HepG2 (cell line): ENCODE measurements around the gene TSPAN9. TPM values are rescaled to one million over a fixed set of nuclear protein-coding genes. Genes with fewer than 3 reads are reported as not detected.

Experiments used
- CREB3 ChIP-seq: sonication (generic); formaldehyde crosslinking; IDR thresholded peaks from 2 replicates; pipeline ENCODE4 v1.5.0; 2020; ENCODE audit warnings: missing genetic modification reagents
- E2F5 ChIP-seq: sonication (generic); formaldehyde crosslinking; conservative IDR thresholded peaks from 2 replicates; pipeline ENCODE4 v1.4.0; 2020; ENCODE audit warnings: missing genetic modification reagents
- EZH2 ChIP-seq: conservative IDR thresholded peaks from 2 replicates; pipeline ENCODE4 v1.6.1; 2012; ENCODE audit warnings: mild to moderate bottlenecking, low read depth, low read length, moderate library complexity
- FOXK2 ChIP-seq: fragments of 450-650 bp; IDR thresholded peaks from 2 replicates; pipeline ENCODE4 v1.6.1; 2016
- HMGA1 ChIP-seq: sonication (generic); formaldehyde crosslinking; conservative IDR thresholded peaks from 2 replicates; pipeline ENCODE4 v1.4.0; 2020; ENCODE audit warnings: missing genetic modification reagents
- HNRNPL ChIP-seq: fragments of 200-400 bp; formaldehyde crosslinking; IDR thresholded peaks from 2 replicates; pipeline ENCODE4 v1.6.1; 2017; ENCODE audit warnings: mild to moderate bottlenecking, low read depth, low read length
- KDM6A ChIP-seq: IDR thresholded peaks from 2 replicates; pipeline ENCODE4 v1.6.1; 2016; ENCODE audit warnings: low read depth
- NCOR1 ChIP-seq: fragments of 200-600 bp; sonication (generic); IDR thresholded peaks from 2 replicates; pipeline ENCODE4 v1.7.0; 2017; ENCODE audit warnings: antibody characterized with exemption, low read length, borderline replicate concordance
- NFE2L2 ChIP-seq: fragments of 150-350 bp; IDR thresholded peaks from 2 replicates; pipeline ENCODE4 v1.6.1; 2014; ENCODE audit warnings: low read length
- NPAS2 ChIP-seq: sonication (generic); formaldehyde crosslinking; IDR thresholded peaks from 2 replicates; pipeline ENCODE4 v1.8.0; 2022; ENCODE audit warnings: mild to moderate bottlenecking, missing genetic modification reagents, borderline replicate concordance
- PRDM4 ChIP-seq: sonication (generic); formaldehyde crosslinking; IDR thresholded peaks from 2 replicates; pipeline ENCODE4 v1.9.0; 2021; ENCODE audit warnings: missing genetic modification reagents, borderline replicate concordance
- SCMH1 ChIP-seq: sonication (generic); formaldehyde crosslinking; IDR thresholded peaks from 2 replicates; pipeline ENCODE4 v1.9.0; 2021; ENCODE audit warnings: missing genetic modification reagents, mild to moderate bottlenecking, borderline replicate concordance
- SPEN ChIP-seq: sonication (generic); formaldehyde crosslinking; IDR thresholded peaks from 2 replicates; pipeline ENCODE4 v1.5.1; 2020; ENCODE audit warnings: low read depth, mild to moderate bottlenecking, missing genetic modification reagents
- SRF ChIP-seq: IDR thresholded peaks from 2 replicates; pipeline ENCODE4 v1.6.1; 2011; ENCODE audit warnings: mild to moderate bottlenecking, low read depth, low read length, moderate library complexity
- SRSF9 ChIP-seq: fragments of 200-400 bp; formaldehyde crosslinking; IDR thresholded peaks from 2 replicates; pipeline ENCODE4 v1.6.1; 2018; ENCODE audit warnings: borderline replicate concordance, mild to moderate bottlenecking, low read depth, low read length; ENCODE audit not compliant: insufficient read depth, poor library complexity, severe bottlenecking
- TBX3 ChIP-seq: fragments of 450-650 bp; IDR thresholded peaks from 2 replicates; pipeline ENCODE4 v1.6.1; 2017; ENCODE audit warnings: antibody characterized with exemption, mild to moderate bottlenecking, inconsistent platforms, borderline replicate concordance
- THYN1 ChIP-seq: sonication (generic); formaldehyde crosslinking; IDR thresholded peaks from 2 replicates; pipeline ENCODE4 v1.8.1; 2023; ENCODE audit warnings: low read depth, mild to moderate bottlenecking, moderate library complexity, missing genetic modification reagents, borderline replicate concordance
- ZNF230 ChIP-seq: sonication (generic); formaldehyde crosslinking; IDR thresholded peaks from 2 replicates; pipeline ENCODE4 v1.4.0; 2020; ENCODE audit warnings: mild to moderate bottlenecking, missing genetic modification reagents
- ZNF253 ChIP-seq: sonication (generic); formaldehyde crosslinking; IDR thresholded peaks from 2 replicates; pipeline ENCODE4 v1.8.0; 2022; ENCODE audit warnings: mild to moderate bottlenecking, missing genetic modification reagents, borderline replicate concordance
- ZNF256 ChIP-seq: sonication (generic); formaldehyde crosslinking; conservative IDR thresholded peaks from 2 replicates; pipeline ENCODE4 v1.4.0; 2020; ENCODE audit warnings: missing genetic modification reagents
- ZNF276 ChIP-seq: sonication (generic); formaldehyde crosslinking; IDR thresholded peaks from 2 replicates; pipeline ENCODE4 v1.4.0; 2020; ENCODE audit warnings: mild to moderate bottlenecking, low read depth, missing genetic modification reagents
- ZNF530 ChIP-seq: sonication (generic); formaldehyde crosslinking; IDR thresholded peaks from 2 replicates; pipeline ENCODE4 v1.5.0; 2020; ENCODE audit warnings: low read depth, mild to moderate bottlenecking, missing genetic modification reagents
- ZNF550 ChIP-seq: sonication (generic); formaldehyde crosslinking; IDR thresholded peaks from 2 replicates; pipeline ENCODE4 v1.4.0; 2020; ENCODE audit warnings: mild to moderate bottlenecking, missing genetic modification reagents, borderline replicate concordance
- polyA plus RNA-seq, 8 experiments: library from polyadenylated mRNA; depleted of rRNA in 3 of 8; stranded (reverse) in 7 of 8; unstranded in 1 of 8; fragments of >200 nt; fragmentation: Illumina TruSeq in 4 of 8; extraction: Trizol in 4 of 8; gene quantifications; 2 replicates each; pipeline versions ENCODE4 v1.2.1 to v1.2.3, GENCODE V29; 2011 to 2016; ENCODE audit warnings: low read depth in 4 of 8, missing spikeins in 1 of 8, mixed read lengths in 1 of 8; ENCODE audit not compliant: insufficient read depth in 1 of 8
- total RNA-seq, 5 experiments: library from RNA; depleted of rRNA; stranded (reverse); fragments of >200 nt; fragmentation: Illumina TruSeq; extraction: Trizol; gene quantifications; 2 replicates each; pipeline ENCODE4 v1.2.3, GENCODE V29; 2016; ENCODE audit warnings: low read depth in 1 of 5

Gene TSPAN9
- total and polyA plus RNA-seq, 2 of the 13 experiments (the other 11 are each of a cell fraction or from before 2014, with no cell fraction given): 18.1 to 42.3 TPM

GRCh38 chr12:3335078-3335487 is 257.9 kb downstream of the TSPAN9 start (continued):
- TF ChIP-seq PRDM4 (CRISPR knock-in tag) (no peak), THYN1 (no peak), ZNF276 (CRISPR knock-in tag) (no peak), ZNF230 (CRISPR knock-in tag) (no peak), HMGA1 (CRISPR knock-in tag) (no peak), ZNF253 (CRISPR knock-in tag) (no peak), EZH2 (no peak), E2F5 (no peak), NPAS2 (CRISPR knock-in tag) (no peak), KDM6A (CRISPR knock-in tag) (peak; percentile 74; the same call in 1 of the 2 replicates), TBX3 (peak; percentile 83; the same call in 1 of the 2 replicates), SRF (peak; percentile 99), SRSF9 (no peak), CREB3 (CRISPR knock-in tag) (no peak), NCOR1 (peak; percentile 90; the same call in 1 of the 2 replicates), FOXK2 (peak; percentile 52; the same call in 1 of the 2 replicates), SPEN (peak; percentile 30; the same call in 1 of the 2 replicates), ZNF256 (CRISPR knock-in tag) (no peak), NFE2L2 (no peak), ZNF530 (CRISPR knock-in tag) (no peak), HNRNPL (no peak), SCMH1 (CRISPR knock-in tag) (no peak), ZNF550 (CRISPR knock-in tag) (0 out of 2 replicates have a peak, but pooled peaks have one; percentile 31)
